ENCODE results near the gene APBB2. TPM values are rescaled to one million over a fixed set of nuclear protein-coding genes. Genes with fewer than 3 reads are reported as not detected.
"Not testable (repeated sequence)": the region's sequence is repeated elsewhere in the genome, so short reads cannot be mapped to it uniquely, and the experiment has no call there.

The APBB2 gene
- total and polyA plus RNA-seq, 2 of the 4 experiments (the other 2 are of a cell fraction): 47.9 to 75.5 TPM

DNA sequence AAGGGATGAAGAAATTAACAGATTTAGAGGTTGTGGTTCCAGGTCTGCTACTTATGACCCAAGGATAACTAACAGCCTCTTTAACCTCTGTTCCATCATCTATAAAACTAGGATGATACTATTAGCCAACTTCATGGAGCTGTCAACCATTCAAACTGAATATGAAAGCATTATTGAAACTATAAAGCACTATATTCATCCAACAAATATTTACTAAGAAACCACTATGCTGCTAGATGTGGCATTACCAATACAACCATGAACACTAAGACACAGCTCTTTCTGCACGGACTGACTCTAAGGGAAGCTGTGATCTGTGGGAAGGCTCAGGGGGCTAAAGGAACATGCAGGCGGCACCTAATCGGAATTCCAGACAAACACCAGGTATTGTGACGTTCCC is 66.0 kb downstream of the APBB2 start:
- DNase-seq: no peak
- ATAC-seq (ENCODE audit: low read depth): no peak
- Histone ChIP-seq H2BK15ac (ENCODE audit: low read depth, low read length) (no peak overlapping the region), H4K8ac (ENCODE audit: low read depth in 2 of 2, low read length in 2 of 2) (no peak overlapping the region), H4K5ac (ENCODE audit: low read depth, low read length) (no peak overlapping the region; the same call in 1 of the 2 replicates), H3K14ac (replicated peaks; ENCODE audit: low read depth, low read length) (no peak overlapping the region), H3K4me1 (ENCODE audit: control insufficient read depth, insufficient read depth, low read length) (peaks cover 21% of the 10 kb centered on the region), H2AFZ (replicated peaks; ENCODE audit: low read length, poor library complexity) (no peak overlapping the region), H3K79me1 (ENCODE audit: low read depth in 1 of 2, low read length in 2 of 2) (peaks cover 30 to 42% of the 10 kb centered on the region in 2 experiments), H3K23ac (ENCODE audit: low read depth, low read length) (no peak overlapping the region), H3K36me3 (ENCODE audit: control insufficient read depth, insufficient read depth, low read length) (no peaks in the 10 kb centered on the region), H2AK5ac (ENCODE audit: low read depth, low read length) (no peak overlapping the region), H3K4ac (ENCODE audit: low read depth, low read length) (no peak overlapping the region), H3K9me1 (ENCODE audit: insufficient read depth, low read length) (peaks cover 10% of the 10 kb centered on the region; the same call in 1 of the 2 replicates), H3K9me3 (ENCODE audit: control insufficient read depth, insufficient read depth, low read length) (no peaks in the 10 kb centered on the region), H4K20me1 (ENCODE audit: insufficient read depth, low read length) (no peaks in the 10 kb centered on the region), H3K27ac (ENCODE audit: insufficient read depth, low read length) (no peak overlapping the region), H2BK20ac (ENCODE audit: low read depth, low read length) (no peak overlapping the region), H3K9ac (ENCODE audit: low read depth, low read length) (no peak overlapping the region), H4K91ac (ENCODE audit: insufficient read depth, low read depth, low read length) (no peak overlapping the region), H2BK120ac (ENCODE audit: low read depth, low read length) (no peak overlapping the region), H3K4me2 (ENCODE audit: low read depth, low read length) (no peak overlapping the region), H2BK5ac (ENCODE audit: low read depth, low read length, poor library complexity, severe bottlenecking) (no peak overlapping the region), H2AK9ac (replicated peaks; ENCODE audit: low read depth, low read length, poor library complexity) (no peak overlapping the region), H3K18ac (ENCODE audit: low read depth, low read length) (peak overlapping the region; percentile 75; the same call in 1 of the 2 replicates), H3K27me3 (ENCODE audit: control insufficient read depth, insufficient read depth, low read length) (no peaks in the 10 kb centered on the region), H3K4me3 (ENCODE audit: insufficient read depth, low read depth, low read length) (no peak overlapping the region), H3K56ac (ENCODE audit: extremely low read depth, insufficient read depth, low read length) (no peak overlapping the region)
- in situ Hi-C loops (cut with MboI; ENCODE audit: low sequenced_read_pairs) (no loop called here), intact Hi-C loops (cut with micrococcal nuclease) (loop anchor here (10.0 kb wide), 1 partner anchor 223 kb away; no protein-coding TSS in a partner anchor), dilution Hi-C loops (cut with HindIII; ENCODE audit: low sequenced_read_pairs, unreplicated experiment) (no loop called here)
- TF ChIP-seq, protein P1, sequence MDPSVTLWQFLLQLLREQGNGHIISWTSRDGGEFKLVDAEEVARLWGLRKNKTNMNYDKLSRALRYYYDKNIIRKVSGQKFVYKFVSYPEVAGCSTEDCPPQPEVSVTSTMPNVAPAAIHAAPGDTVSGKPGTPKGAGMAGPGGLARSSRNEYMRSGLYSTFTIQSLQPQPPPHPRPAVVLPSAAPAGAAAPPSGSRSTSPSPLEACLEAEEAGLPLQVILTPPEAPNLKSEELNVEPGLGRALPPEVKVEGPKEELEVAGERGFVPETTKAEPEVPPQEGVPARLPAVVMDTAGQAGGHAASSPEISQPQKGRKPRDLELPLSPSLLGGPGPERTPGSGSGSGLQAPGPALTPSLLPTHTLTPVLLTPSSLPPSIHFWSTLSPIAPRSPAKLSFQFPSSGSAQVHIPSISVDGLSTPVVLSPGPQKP (IDR thresholded peaks at IDR 0.05; ENCODE audit: borderline replicate concordance, low read depth, low read length): no peak
- no peak for TF ChIP-seq RAD21 (IDR thresholded peaks at IDR 0.05; ENCODE audit: low read length)
- no peak for TF ChIP-seq POLR2A (IDR thresholded peaks at IDR 0.05; ENCODE audit: low read depth, low read length)
- TF ChIP-seq MXI1 (IDR thresholded peaks at IDR 0.05; ENCODE audit: borderline replicate concordance, low read depth, low read length): no peak
- TF ChIP-seq FOS (IDR thresholded peaks at IDR 0.05; ENCODE audit: low read depth, low read length): no peak
- ChIA-PET POLR2A (ENCODE audit: unreplicated experiment) (no interaction called here), CTCF (no interaction called here)
- 100% methylated on average over 2 of the region's 4 CpGs; no CpG with 5 or more reads in 1 of the 2 experiments for WGBS, 2 experiments (ENCODE audit: extremely low coverage in 2 of 2, insufficient read length in 1 of 2)
- no TSS peak for BruUV-seq (replicated peaks)

GRCh38 chr4:41147570-41147969 is 66.8 kb downstream of the APBB2 start:
- H2AK5ac ChIP-seq (ENCODE audit: low read depth, low read length): peak overlapping the region; percentile 31; the same call in 1 of the 2 replicates
- intact Hi-C loops (cut with micrococcal nuclease): loop anchor here (10.0 kb wide), 1 partner anchor 223 kb away; no protein-coding TSS in a partner anchor
- H4K20me1 ChIP-seq (ENCODE audit: insufficient read depth, low read length); H2AFZ ChIP-seq (replicated peaks; ENCODE audit: low read length, poor library complexity); H2BK20ac ChIP-seq (ENCODE audit: low read depth, low read length); H3K9ac ChIP-seq (ENCODE audit: low read depth, low read length); H3K27ac ChIP-seq (ENCODE audit: insufficient read depth, low read length); H4K5ac ChIP-seq (ENCODE audit: low read depth, low read length); H2AK9ac ChIP-seq (replicated peaks; ENCODE audit: low read depth, low read length, poor library complexity); BruUV-seq (replicated peaks); H3K9me3 ChIP-seq (ENCODE audit: control insufficient read depth, insufficient read depth, low read length); H3K23ac ChIP-seq (ENCODE audit: low read depth, low read length); H3K56ac ChIP-seq (ENCODE audit: extremely low read depth, insufficient read depth, low read length); H4K91ac ChIP-seq (ENCODE audit: insufficient read depth, low read depth, low read length); ATAC-seq (ENCODE audit: low read depth); H3K18ac ChIP-seq (ENCODE audit: low read depth, low read length); dilution Hi-C loops (cut with HindIII; ENCODE audit: low sequenced_read_pairs, unreplicated experiment); in situ Hi-C loops (cut with MboI; ENCODE audit: low sequenced_read_pairs); H3K36me3 ChIP-seq (ENCODE audit: control insufficient read depth, insufficient read depth, low read length); H3K4me2 ChIP-seq (ENCODE audit: low read depth, low read length); H3K14ac ChIP-seq (replicated peaks; ENCODE audit: low read depth, low read length); DNase-seq; H2BK15ac ChIP-seq (ENCODE audit: low read depth, low read length); H3K4ac ChIP-seq (ENCODE audit: low read depth, low read length); H2BK120ac ChIP-seq (ENCODE audit: low read depth, low read length); POLR2A ChIA-PET (ENCODE audit: unreplicated experiment); H3K4me3 ChIP-seq (ENCODE audit: insufficient read depth, low read depth, low read length); H3K27me3 ChIP-seq (ENCODE audit: control insufficient read depth, insufficient read depth, low read length): not testable (repeated sequence)
- CTCF ChIA-PET: interaction anchor here (0.6 kb wide), 1 partner anchor 1501 kb away, joined by 3 read pairs; no protein-coding TSS in a partner anchor
- peak overlapping the region in 1 of 2 experiments; percentile 48; a peak in 1 of 4 replicates for H4K8ac ChIP-seq (ENCODE audit: low read depth in 2 of 2, low read length in 2 of 2)
- WGBS, 2 experiments (ENCODE audit: extremely low coverage in 2 of 2, insufficient read length in 1 of 2): no CpG with 5 or more reads among the region's 3 CpGs
- H3K9me1 ChIP-seq (ENCODE audit: insufficient read depth, low read length): peaks cover 10% of the 10 kb centered on the region; the same call in 1 of the 2 replicates
- H3K4me1 ChIP-seq (ENCODE audit: control insufficient read depth, insufficient read depth, low read length): peaks cover 27% of the 10 kb centered on the region
- peaks cover 27 to 43% of the 10 kb centered on the region in 2 experiments for H3K79me1 ChIP-seq (ENCODE audit: low read depth in 1 of 2, low read length in 2 of 2)
- H2BK5ac ChIP-seq (ENCODE audit: low read depth, low read length, poor library complexity, severe bottlenecking): peak overlapping the region; percentile 65

All from IMR-90 (cell line).